ENCODE results near the gene MYH10.
A peak's percentile ranks its signal among the peaks of the same experiment; 100 is the strongest.

The MYH10 gene

DNA sequence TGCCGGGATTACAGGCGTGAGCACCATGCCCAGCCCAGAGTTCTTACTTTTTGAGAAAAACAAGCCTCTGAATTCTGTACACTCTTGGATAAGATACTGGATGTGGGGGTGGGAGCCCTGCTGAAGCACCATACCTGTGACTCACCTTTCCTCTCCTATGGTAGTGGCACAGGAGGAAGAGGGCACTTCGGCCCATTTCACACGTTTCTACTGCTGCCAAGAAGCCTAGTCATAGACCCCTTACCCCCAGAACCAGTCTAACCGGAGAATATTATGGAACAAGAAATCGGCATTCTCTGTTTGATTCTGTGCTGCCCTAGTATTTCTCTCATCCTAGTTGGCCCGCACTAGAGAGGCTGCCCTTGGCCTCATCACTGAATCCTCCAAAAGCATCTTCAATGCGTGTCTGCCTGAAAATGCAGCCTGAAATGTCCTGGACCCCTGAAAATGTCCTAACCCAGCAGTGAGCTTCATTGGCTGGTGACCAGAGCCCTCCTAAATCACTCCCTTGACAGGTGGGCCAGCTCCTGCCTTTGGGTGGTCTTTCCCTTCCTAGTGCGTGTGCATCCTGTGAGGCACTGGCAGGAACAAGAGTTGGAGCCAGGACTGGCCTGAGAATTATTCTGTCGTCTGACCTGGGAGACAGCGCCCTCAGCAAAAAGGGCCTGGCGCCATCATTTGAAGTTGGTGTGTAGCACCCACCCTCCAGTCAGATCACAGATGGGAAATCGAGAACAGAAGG is 156.9 kb downstream of the MYH10 start:
- H3K9ac ChIP-seq (ENCODE audit: low read depth, low read length) = no peak overlapping the region
- H3K4me3 ChIP-seq (ENCODE audit: low read length) = no peak overlapping the region
- no peaks in the 10 kb centered on the region for H3K9me3 ChIP-seq (ENCODE audit: insufficient read depth, low read depth, low read length)
- H3K27ac ChIP-seq (ENCODE audit: low read depth, low read length) = no peak overlapping the region
- H3K27me3 ChIP-seq (ENCODE audit: insufficient read depth, low read length) = no peaks in the 10 kb centered on the region
- no peaks in the 10 kb centered on the region for H3K4me1 ChIP-seq (ENCODE audit: insufficient read depth, low read length)
- WGBS = 93% methylated on average over 13 of the region's 13 CpGs
- H3K36me3 ChIP-seq (ENCODE audit: insufficient read depth, low read length) = peaks cover 76% of the 10 kb centered on the region

DNA sequence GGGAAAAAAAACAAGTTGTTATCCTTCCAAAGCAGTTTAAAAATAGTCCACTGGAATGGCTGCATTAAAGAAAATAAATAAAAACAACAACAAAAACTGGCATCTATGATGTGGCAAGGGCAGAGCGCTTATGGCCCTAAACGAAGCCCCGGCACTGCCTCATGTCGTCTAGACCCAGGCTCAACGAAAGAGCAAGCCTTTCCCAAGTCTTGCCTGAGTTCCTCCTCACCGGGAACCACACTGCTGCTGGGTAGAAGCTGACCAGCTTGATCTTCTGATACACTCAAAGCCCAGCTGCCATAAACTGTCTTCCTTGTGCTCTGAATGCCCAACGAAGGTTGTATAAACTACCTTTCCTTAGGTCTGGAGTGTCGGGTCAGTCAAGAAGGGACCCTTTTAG is 157.9 kb downstream of the MYH10 start:
- peaks cover 74% of the 10 kb centered on the region for H3K36me3 ChIP-seq (ENCODE audit: insufficient read depth, low read length)

DNA sequence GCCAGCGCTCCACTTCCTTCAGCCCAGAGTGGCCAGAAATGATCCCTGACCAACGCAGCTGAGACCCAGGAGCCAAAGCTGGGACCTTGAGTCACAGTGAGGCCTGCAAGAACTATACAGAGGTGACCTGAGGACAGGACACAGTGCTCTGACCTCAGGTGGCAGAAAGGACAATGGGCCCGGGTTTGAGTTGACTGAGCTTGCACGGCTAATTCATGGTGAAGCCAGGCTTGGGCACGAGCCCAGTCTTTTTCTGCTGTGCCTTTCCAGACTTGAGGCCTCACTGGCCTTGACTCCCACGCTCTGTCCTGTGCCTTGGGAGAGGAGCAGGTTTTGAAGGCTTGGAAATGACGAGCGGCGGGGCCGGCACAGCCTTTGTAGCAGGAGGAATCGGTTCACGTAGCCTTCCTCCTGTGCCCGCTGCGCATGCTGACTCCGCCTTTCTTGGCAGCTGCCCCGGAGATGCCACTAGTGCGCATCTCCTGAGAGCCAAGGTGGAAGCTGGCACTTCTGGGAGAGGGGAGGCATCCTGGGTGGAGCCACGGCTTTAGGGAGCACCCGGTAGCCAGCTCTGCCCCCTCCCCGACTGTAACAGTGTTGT is 160.0 kb downstream of the MYH10 start:
- Histone ChIP-seq H3K4me3 (ENCODE audit: low read length) (no peak overlapping the region), H3K9ac (ENCODE audit: low read depth, low read length) (no peak overlapping the region), H3K36me3 (ENCODE audit: insufficient read depth, low read length) (peaks cover 65% of the 10 kb centered on the region), H3K27ac (ENCODE audit: low read depth, low read length) (no peak overlapping the region), H3K27me3 (ENCODE audit: insufficient read depth, low read length) (no peaks in the 10 kb centered on the region), H3K4me1 (ENCODE audit: insufficient read depth, low read length) (peaks cover under 1% of the 10 kb centered on the region; the same call in 1 of the 2 replicates), H3K9me3 (ENCODE audit: insufficient read depth, low read depth, low read length) (no peaks in the 10 kb centered on the region)
- 94% methylated on average over 20 of the region's 20 CpGs for WGBS

More for the DNA sequence above, 157.9 kb downstream of the MYH10 start:
- 96% methylated on average over 8 of the region's 8 CpGs for WGBS
- Histone ChIP-seq H3K9me3 (ENCODE audit: insufficient read depth, low read depth, low read length) (no peaks in the 10 kb centered on the region), H3K4me3 (ENCODE audit: low read length) (no peak overlapping the region), H3K27me3 (ENCODE audit: insufficient read depth, low read length) (no peaks in the 10 kb centered on the region), H3K27ac (ENCODE audit: low read depth, low read length) (no peak overlapping the region), H3K9ac (ENCODE audit: low read depth, low read length) (no peak overlapping the region), H3K4me1 (ENCODE audit: insufficient read depth, low read length) (no peaks in the 10 kb centered on the region)

DNA sequence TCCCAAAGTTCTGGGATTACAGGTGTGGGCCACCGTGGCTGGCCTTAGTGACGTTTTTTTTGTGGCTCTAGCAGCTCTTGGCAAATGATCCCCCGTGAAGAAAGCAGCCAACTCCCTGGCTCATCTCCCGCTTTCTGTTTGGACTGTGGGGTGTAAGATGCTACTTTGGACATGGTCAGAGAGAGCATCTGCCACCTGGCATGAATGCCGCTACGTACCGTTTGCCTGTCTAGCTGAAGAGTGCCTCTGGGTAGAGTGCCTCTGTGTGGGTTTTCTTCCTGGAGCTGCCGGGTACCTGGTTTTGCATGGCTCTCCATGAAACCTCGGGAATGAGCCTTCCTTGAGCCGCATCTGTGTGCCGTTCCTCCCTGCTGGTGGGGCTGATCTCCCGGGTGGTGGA is 160.6 kb downstream of the MYH10 start:
- Histone ChIP-seq H3K27me3 (ENCODE audit: insufficient read depth, low read length) (no peaks in the 10 kb centered on the region), H3K9me3 (ENCODE audit: insufficient read depth, low read depth, low read length) (no peaks in the 10 kb centered on the region), H3K4me1 (ENCODE audit: insufficient read depth, low read length) (peaks cover 6% of the 10 kb centered on the region; the same call in 1 of the 2 replicates), H3K27ac (ENCODE audit: low read depth, low read length) (no peak overlapping the region), H3K4me3 (ENCODE audit: low read length) (no peak overlapping the region), H3K9ac (ENCODE audit: low read depth, low read length) (no peak overlapping the region), H3K36me3 (ENCODE audit: insufficient read depth, low read length) (peaks cover 59% of the 10 kb centered on the region)
- 94% methylated on average over 12 of the region's 12 CpGs for WGBS

DNA sequence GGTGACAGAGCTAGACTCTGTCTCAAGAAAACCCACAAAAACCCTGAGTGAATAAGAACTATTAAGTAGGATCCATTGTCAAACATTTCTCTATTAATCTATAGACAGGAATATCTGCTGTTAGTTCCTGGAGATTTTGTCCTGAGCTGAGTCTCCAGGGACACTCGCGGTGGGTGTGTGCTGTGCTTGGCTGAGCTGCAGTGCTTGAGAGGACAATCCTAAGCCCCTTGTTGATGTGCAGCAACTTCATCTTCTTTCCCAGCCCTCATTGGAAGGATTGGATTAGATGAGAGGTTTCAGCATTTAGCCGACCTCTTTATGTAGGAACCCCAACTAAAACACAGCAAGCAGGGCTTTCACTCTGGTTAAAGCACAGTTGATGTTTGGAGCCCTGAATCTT is 161.5 kb downstream of the MYH10 start:
- Histone ChIP-seq H3K27ac (ENCODE audit: low read depth, low read length) (no peak overlapping the region), H3K4me3 (ENCODE audit: low read length) (no peak overlapping the region), H3K36me3 (ENCODE audit: insufficient read depth, low read length) (peaks cover 54% of the 10 kb centered on the region), H3K4me1 (ENCODE audit: insufficient read depth, low read length) (peaks cover 6% of the 10 kb centered on the region; the same call in 1 of the 2 replicates), H3K9ac (ENCODE audit: low read depth, low read length) (no peak overlapping the region), H3K27me3 (ENCODE audit: insufficient read depth, low read length) (no peaks in the 10 kb centered on the region), H3K9me3 (ENCODE audit: insufficient read depth, low read depth, low read length) (no peaks in the 10 kb centered on the region)
- WGBS = 93% methylated on average over 3 of the region's 3 CpGs

DNA sequence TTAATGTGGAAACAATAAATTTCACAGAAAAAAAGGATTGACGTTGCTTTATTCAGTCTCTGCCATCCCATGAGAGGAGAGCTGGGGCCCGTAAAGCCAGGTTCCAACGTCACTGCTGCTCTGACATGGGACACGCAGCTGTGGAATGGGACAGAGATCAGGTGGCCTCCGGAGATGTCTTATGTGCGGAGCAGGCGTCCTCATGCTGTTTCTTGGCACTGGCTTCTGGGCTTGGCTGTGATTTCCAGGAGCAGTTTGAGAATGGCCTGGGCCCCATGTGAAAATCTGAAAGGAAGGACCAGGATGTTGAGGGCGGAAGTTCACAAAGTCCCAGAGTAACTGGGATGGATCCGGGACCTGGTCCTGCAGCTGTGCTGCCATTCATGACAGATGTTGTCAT is 162.4 kb downstream of the MYH10 start:
- H3K27ac ChIP-seq (ENCODE audit: low read depth, low read length) = no peak overlapping the region
- no peak overlapping the region for H3K9ac ChIP-seq (ENCODE audit: low read depth, low read length)
- H3K4me3 ChIP-seq (ENCODE audit: low read length) = no peak overlapping the region
- peaks cover 51% of the 10 kb centered on the region for H3K36me3 ChIP-seq (ENCODE audit: insufficient read depth, low read length)
- H3K4me1 ChIP-seq (ENCODE audit: insufficient read depth, low read length) = peaks cover 6% of the 10 kb centered on the region; the same call in 1 of the 2 replicates
- H3K27me3 ChIP-seq (ENCODE audit: insufficient read depth, low read length) = no peaks in the 10 kb centered on the region
- no peaks in the 10 kb centered on the region for H3K9me3 ChIP-seq (ENCODE audit: insufficient read depth, low read depth, low read length)
- WGBS = 95% methylated on average over 9 of the region's 9 CpGs

DNA sequence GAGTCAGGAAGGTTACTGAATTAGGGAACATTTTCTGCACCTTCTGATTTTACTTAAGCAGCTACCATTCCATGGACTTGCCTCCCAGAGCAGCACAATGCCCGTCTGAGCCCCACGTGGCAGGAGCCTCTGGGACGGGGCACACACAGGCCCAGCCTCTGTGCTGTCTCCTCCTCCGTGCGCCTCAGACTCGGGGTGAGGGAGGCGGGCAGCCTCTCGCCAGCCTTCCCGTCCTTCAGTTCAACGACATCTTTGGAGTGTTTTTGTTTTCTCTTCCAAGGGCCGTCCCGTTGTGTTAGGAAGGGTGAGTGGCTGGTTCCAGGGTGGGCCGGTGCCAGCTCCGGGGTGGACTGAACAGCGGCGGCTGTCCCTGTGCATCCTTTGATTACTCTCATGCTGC is 163.0 kb downstream of the MYH10 start:
- no peaks in the 10 kb centered on the region for H3K9me3 ChIP-seq (ENCODE audit: insufficient read depth, low read depth, low read length)
- H3K27me3 ChIP-seq (ENCODE audit: insufficient read depth, low read length) = no peaks in the 10 kb centered on the region
- H3K4me3 ChIP-seq (ENCODE audit: low read length) = no peak overlapping the region
- peaks cover 6% of the 10 kb centered on the region; the same call in 1 of the 2 replicates for H3K4me1 ChIP-seq (ENCODE audit: insufficient read depth, low read length)
- H3K36me3 ChIP-seq (ENCODE audit: insufficient read depth, low read length) = peaks cover 51% of the 10 kb centered on the region
- H3K27ac ChIP-seq (ENCODE audit: low read depth, low read length) = no peak overlapping the region
- 88% methylated on average over 15 of the region's 16 CpGs for WGBS
- no peak overlapping the region for H3K9ac ChIP-seq (ENCODE audit: low read depth, low read length)

DNA sequence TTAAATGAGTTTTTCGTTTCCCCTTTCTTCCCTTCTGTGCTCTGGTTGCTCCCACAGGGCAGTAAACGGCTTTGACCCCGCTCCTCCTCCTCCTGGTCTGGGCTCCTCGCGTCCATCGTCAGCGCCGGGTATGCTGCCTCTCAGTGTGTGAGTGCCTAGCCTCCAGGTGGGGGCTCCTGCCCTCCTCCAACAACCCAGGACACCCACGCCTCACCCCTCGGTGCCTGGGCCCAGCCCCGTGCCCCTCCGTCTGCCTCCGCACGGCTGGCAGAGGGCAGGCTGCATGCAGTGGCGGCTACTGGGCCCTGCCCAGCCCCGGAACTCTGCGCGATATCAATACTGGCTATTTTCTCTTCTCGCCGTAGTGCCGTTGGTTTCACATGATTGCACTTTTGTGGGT is 163.7 kb downstream of the MYH10 start:
- Histone ChIP-seq H3K9me3 (ENCODE audit: insufficient read depth, low read depth, low read length) (no peaks in the 10 kb centered on the region), H3K27ac (ENCODE audit: low read depth, low read length) (no peak overlapping the region), H3K27me3 (ENCODE audit: insufficient read depth, low read length) (no peaks in the 10 kb centered on the region), H3K4me3 (ENCODE audit: low read length) (no peak overlapping the region), H3K9ac (ENCODE audit: low read depth, low read length) (no peak overlapping the region), H3K4me1 (ENCODE audit: insufficient read depth, low read length) (peaks cover 6% of the 10 kb centered on the region; the same call in 1 of the 2 replicates), H3K36me3 (ENCODE audit: insufficient read depth, low read length) (peaks cover 53% of the 10 kb centered on the region)
- WGBS = 96% methylated on average over 21 of the region's 21 CpGs

DNA sequence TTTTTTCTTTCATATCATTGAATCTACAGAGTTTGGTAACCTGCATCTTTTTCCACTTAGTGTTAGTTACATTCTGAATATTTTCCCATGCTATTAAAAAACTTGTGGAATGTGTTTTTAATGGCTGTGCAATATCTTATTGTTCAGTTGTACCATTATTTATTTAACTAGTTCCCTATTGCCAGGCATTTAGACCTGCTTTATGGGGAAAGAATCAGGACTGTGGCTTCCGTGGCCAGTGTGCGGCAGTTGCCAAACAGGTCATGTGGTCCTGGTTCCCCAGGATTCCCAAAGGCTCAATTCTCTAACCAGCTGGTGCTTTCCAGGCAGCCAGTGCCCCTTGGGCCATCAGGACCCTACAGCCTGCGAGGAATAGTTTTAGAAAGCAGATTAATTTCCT is 164.1 kb downstream of the MYH10 start:
- WGBS = 93% methylated on average over 3 of the region's 3 CpGs
- Histone ChIP-seq H3K9me3 (ENCODE audit: insufficient read depth, low read depth, low read length) (no peaks in the 10 kb centered on the region), H3K27me3 (ENCODE audit: insufficient read depth, low read length) (no peaks in the 10 kb centered on the region), H3K4me1 (ENCODE audit: insufficient read depth, low read length) (peaks cover 6% of the 10 kb centered on the region; the same call in 1 of the 2 replicates), H3K4me3 (ENCODE audit: low read length) (no peak overlapping the region), H3K27ac (ENCODE audit: low read depth, low read length) (no peak overlapping the region), H3K9ac (ENCODE audit: low read depth, low read length) (no peak overlapping the region), H3K36me3 (ENCODE audit: insufficient read depth, low read length) (peaks cover 53% of the 10 kb centered on the region)

DNA sequence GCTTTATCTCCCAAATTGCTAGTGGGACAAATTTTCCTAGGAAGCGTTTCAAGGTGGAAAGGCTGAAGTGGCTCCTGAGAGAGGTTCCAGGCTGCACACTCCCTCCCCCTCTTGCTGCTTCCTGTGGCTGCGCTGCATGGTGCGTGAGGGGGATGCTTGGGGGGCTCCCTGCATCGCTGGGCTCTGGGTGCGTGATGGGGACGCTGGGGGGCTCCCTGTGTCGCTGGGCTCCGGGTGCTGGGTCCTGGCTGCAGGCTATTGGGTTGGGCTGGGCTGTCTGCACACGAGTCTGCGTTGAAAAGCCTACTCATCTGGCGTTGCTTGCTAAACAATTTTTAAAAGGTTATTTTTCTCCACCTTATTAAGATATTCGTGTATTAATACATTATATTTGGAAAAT is 164.8 kb downstream of the MYH10 start:
- Histone ChIP-seq H3K4me3 (ENCODE audit: low read length) (no peak overlapping the region), H3K27ac (ENCODE audit: low read depth, low read length) (no peak overlapping the region), H3K4me1 (ENCODE audit: insufficient read depth, low read length) (peaks cover 6% of the 10 kb centered on the region; the same call in 1 of the 2 replicates), H3K9ac (ENCODE audit: low read depth, low read length) (peak overlapping the region; percentile 35; the same call in 1 of the 2 replicates), H3K27me3 (ENCODE audit: insufficient read depth, low read length) (no peaks in the 10 kb centered on the region), H3K9me3 (ENCODE audit: insufficient read depth, low read depth, low read length) (no peaks in the 10 kb centered on the region), H3K36me3 (ENCODE audit: insufficient read depth, low read length) (peaks cover 55% of the 10 kb centered on the region)
- 90% methylated on average over 11 of the region's 12 CpGs for WGBS

DNA sequence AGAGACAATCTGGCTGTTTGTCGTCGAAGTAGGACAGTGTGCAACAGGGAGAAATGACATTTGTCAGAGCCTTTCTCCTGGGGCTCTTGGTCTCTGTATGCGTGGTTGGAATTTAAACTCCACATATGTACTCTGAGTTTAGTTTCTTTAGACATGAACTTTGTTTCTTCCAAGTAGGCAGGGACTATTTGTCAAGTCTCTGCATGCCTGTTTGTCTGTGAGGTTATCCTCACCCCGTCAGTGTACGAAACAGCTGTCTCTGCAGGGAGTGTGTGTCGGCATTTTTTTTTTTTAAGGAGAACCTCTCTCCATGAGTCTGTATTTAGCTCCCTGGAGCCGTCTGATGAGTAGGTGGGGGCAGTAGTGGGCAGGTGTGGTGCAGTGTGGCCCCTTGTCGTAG is 165.2 kb downstream of the MYH10 start:
- WGBS = 83% methylated on average over 8 of the region's 8 CpGs
- Histone ChIP-seq H3K27ac (ENCODE audit: low read depth, low read length) (no peak overlapping the region), H3K4me1 (ENCODE audit: insufficient read depth, low read length) (peaks cover 6% of the 10 kb centered on the region; the same call in 1 of the 2 replicates), H3K27me3 (ENCODE audit: insufficient read depth, low read length) (no peaks in the 10 kb centered on the region), H3K9ac (ENCODE audit: low read depth, low read length) (peak overlapping the region; percentile 35; the same call in 1 of the 2 replicates), H3K4me3 (ENCODE audit: low read length) (no peak overlapping the region), H3K36me3 (ENCODE audit: insufficient read depth, low read length) (peaks cover 59% of the 10 kb centered on the region), H3K9me3 (ENCODE audit: insufficient read depth, low read depth, low read length) (no peaks in the 10 kb centered on the region)
